ENCODE data around the gene SPSB4. TPM values are rescaled to one million over a fixed set of nuclear protein-coding genes. Genes with fewer than 3 reads are reported as not detected.

The SPSB4 gene
- total and polyA plus RNA-seq, 2 of the 8 experiments (the other 6 are each of a cell fraction or from before 2014, with no cell fraction given): 15.1 to 17.2 TPM

DNA sequence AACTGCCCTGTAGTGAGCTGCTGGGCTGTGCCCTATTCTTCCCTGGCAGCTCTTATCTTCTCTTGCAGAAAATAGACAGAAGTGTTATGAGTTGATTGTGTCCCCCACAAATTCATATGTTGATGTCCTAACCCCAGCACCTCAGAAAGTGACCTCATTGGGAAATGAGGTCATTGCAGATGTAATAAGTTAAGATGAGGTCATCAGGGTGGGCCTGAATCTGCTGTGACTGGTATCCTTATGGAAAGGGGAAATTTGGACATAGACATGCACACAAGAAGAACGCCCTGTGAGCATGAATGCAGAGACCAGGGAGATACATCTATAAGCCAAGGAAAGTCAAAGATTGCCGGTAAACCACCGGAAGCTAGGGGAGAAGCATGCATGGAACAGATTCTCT lies 49.0 kb downstream of the SPSB4 start (continued):
- no peak for TF ChIP-seq E2F6 (IDR thresholded peaks at IDR 0.05)
- TF ChIP-seq BCL11A (IDR thresholded peaks at IDR 0.05; ENCODE audit: low read depth in 2 of 2, low read length in 2 of 2): no peak
- no peak for TF ChIP-seq FOSL1 (IDR thresholded peaks at IDR 0.05; ENCODE audit: insufficient read depth, low read depth, low read length)
- TF ChIP-seq BRCA1 (IDR thresholded peaks at IDR 0.05; ENCODE audit: low read depth, low read length): no peak
- no peak for TF ChIP-seq GABPA (IDR thresholded peaks at IDR 0.05; ENCODE audit: borderline replicate concordance, insufficient read depth, low read length)
- TF ChIP-seq PHF8 (conservative IDR thresholded peaks at IDR 0.05; ENCODE audit: low read depth, low read length): no peak
- TF ChIP-seq, protein P1, sequence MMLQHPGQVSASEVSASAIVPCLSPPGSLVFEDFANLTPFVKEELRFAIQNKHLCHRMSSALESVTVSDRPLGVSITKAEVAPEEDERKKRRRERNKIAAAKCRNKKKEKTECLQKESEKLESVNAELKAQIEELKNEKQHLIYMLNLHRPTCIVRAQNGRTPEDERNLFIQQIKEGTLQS (IDR thresholded peaks at IDR 0.05; ENCODE audit: insufficient read depth, low read depth, low read length): no peak

Measured in H1 (cell line).